Thymus (tissue), 11 donors: Measurements from ENCODE around the gene TRMT61A. TPM values are rescaled to one million over a fixed set of nuclear protein-coding genes. Genes with fewer than 3 reads are reported as not detected.

ENCODE experiments used
- DNase-seq, 9 donors: peaks; one replicate each; pipeline ENCODE4 v3.0.0-alpha.2; 2013; ENCODE audit warnings: low spot score in 9 of 9, low read depth in 6 of 9, missing footprints in 1 of 9
- H3K27ac ChIP-seq, 2 donors: one replicate each; pipeline ENCODE4 v1.5.1; 2013; ENCODE audit warnings: control low read depth in 1 of 2, low read depth in 1 of 2, low read length in 1 of 2, mild to moderate bottlenecking in 1 of 2, moderate library complexity in 1 of 2
- H3K27me3 ChIP-seq, 2 donors: one replicate each; pipeline ENCODE4 v1.5.1; 2013; ENCODE audit warnings: low read length in 1 of 2; ENCODE audit not compliant: control insufficient read depth in 2 of 2, insufficient read depth in 1 of 2
- H3K36me3 ChIP-seq, 2 donors: one replicate each; pipeline ENCODE4 v1.5.1; 2013; ENCODE audit warnings: low read length in 1 of 2, mild to moderate bottlenecking in 1 of 2, moderate library complexity in 1 of 2; ENCODE audit not compliant: control insufficient read depth in 2 of 2, insufficient read depth in 2 of 2
- H3K4me1 ChIP-seq, 2 donors: one replicate each; pipeline ENCODE4 v1.5.1; 2013; ENCODE audit warnings: low read length in 2 of 2; ENCODE audit not compliant: control insufficient read depth in 2 of 2, insufficient read depth in 2 of 2
- H3K4me3 ChIP-seq, 2 donors: one replicate each; pipeline ENCODE4 v1.5.1; 2013; ENCODE audit warnings: low read length in 2 of 2, control low read depth in 1 of 2, mild to moderate bottlenecking in 1 of 2
- H3K9me3 ChIP-seq, 2 donors: one replicate each; pipeline ENCODE4 v1.5.1; 2013; ENCODE audit warnings: low read length in 1 of 2, mild to moderate bottlenecking in 1 of 2; ENCODE audit not compliant: control insufficient read depth in 2 of 2, insufficient read depth in 1 of 2
- WGBS: extraction: QIAGEN DNeasy Blood & Tissue Kit; methylation state at CpG from one replicate; pipeline ENCODE4 v1.1.7; 2013; 5-methylcytosine and 5-hydroxymethylcytosine counted together
- polyA plus RNA-seq: library from polyadenylated mRNA; stranded (reverse); fragments of 200-250 nt; gene quantifications from one replicate; pipeline ENCODE4 v1.2.3, GENCODE V29; 2013
- total RNA-seq: library from RNA; stranded (reverse); fragments of 120-200 nt; gene quantifications from one replicate; pipeline ENCODE4 v1.2.4, GENCODE V29; 2013
- donor health status: healthy.

Gene TRMT61A
- total and polyA plus RNA-seq, 2 donors = 5.8 to 8.6 TPM

GRCh38 chr14:103492156-103492925 is 36.7 kb upstream of the TRMT61A start:
- H3K27me3 ChIP-seq = no peaks in the 10 kb centered on the region
- no peaks in the 10 kb centered on the region for H3K4me1 ChIP-seq
- H3K36me3 ChIP-seq = peaks cover 53 to 63% of the 10 kb centered on the region in 2 donors
- no peak overlapping the region for H3K4me3 ChIP-seq
- DNase-seq = no peak
- no peaks in the 10 kb centered on the region for H3K9me3 ChIP-seq
- no peak overlapping the region for H3K27ac ChIP-seq
- WGBS = 93% methylated on average over 6 of the region's 6 CpGs

GRCh38 chr14:103495854-103496253 is 33.1 kb upstream of the TRMT61A start:
- H3K27me3 ChIP-seq = no peaks in the 10 kb centered on the region
- H3K4me3 ChIP-seq = no peak overlapping the region
- no peak overlapping the region for H3K27ac ChIP-seq
- H3K9me3 ChIP-seq = no peaks in the 10 kb centered on the region
- H3K36me3 ChIP-seq = peaks cover 52 to 54% of the 10 kb centered on the region in 2 donors
- WGBS = 95% methylated on average over 2 of the region's 2 CpGs
- no peak for DNase-seq
- no peaks in the 10 kb centered on the region for H3K4me1 ChIP-seq

- no peak for DNase-seq
- peaks cover 53 to 59% of the 10 kb centered on the region in 2 donors for H3K36me3 ChIP-seq
- H3K4me1 ChIP-seq = no peaks in the 10 kb centered on the region
- no peaks in the 10 kb centered on the region for H3K27me3 ChIP-seq
- no peaks in the 10 kb centered on the region for H3K9me3 ChIP-seq
- no peak overlapping the region for H3K27ac ChIP-seq
- H3K4me3 ChIP-seq = no peak overlapping the region
- WGBS = 51% methylated on average over 1 of the region's 1 CpG
Observed at GRCh38 chr14:103496776-103497175, 32.2 kb upstream of the TRMT61A start.

GRCh38 chr14:103499709-103500108 is 29.3 kb upstream of the TRMT61A start:
- Histone ChIP-seq H3K27ac (no peak overlapping the region), H3K9me3 (no peaks in the 10 kb centered on the region), H3K27me3 (no peaks in the 10 kb centered on the region), H3K36me3 (peaks cover 61 to 68% of the 10 kb centered on the region in 2 donors), H3K4me3 (no peak overlapping the region), H3K4me1 (no peaks in the 10 kb centered on the region)
- DNase-seq = no peak
- 84% methylated on average over 10 of the region's 10 CpGs for WGBS

DNA sequence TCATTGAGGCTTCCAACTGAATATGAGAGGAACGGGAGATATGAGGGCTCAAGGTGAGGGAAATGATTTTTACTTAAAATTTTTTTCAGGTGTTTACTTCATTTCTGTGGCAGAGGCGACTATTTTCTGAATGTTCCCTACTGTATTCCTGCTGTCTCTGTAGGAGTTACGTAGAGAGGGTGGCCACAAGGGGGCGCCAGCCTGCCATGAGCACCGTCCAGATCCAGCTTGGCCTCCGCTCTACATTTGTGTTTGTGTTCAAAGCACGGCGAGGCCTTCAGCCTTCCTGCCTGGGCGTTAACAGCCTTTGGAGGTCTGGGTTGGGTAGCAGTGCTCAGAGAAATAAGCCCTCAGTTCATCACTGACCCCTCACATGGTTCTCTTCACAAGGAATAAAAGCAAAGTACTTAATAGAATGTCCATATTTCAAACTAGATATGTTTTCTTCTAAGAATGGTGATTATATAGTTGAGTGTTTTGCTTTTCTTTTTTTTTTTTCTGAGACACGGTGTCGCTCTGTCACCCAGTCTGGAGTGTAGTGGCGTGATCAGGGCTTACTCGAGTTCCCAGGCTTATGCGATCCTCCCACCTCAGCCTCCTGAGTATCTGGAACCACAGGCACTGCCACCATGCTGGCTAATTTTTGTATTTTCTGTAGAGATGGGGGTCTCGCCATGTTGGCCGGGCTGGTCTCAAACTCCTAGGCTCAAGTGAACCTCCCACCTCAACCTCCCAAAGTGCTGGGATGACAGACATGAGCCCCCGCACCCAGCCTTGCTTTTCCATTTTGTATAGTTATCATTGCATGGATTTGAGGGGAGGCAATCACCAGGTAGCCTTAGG is 28.6 kb upstream of the TRMT61A start:
- Histone ChIP-seq H3K4me1 (no peaks in the 10 kb centered on the region), H3K27me3 (no peaks in the 10 kb centered on the region), H3K27ac (no peak overlapping the region), H3K36me3 (peaks cover 61 to 68% of the 10 kb centered on the region in 2 donors), H3K9me3 (no peaks in the 10 kb centered on the region), H3K4me3 (no peak overlapping the region)
- DNase-seq = peak in 8 of 9 donors; percentile 33 to 73 (median 53)
- WGBS = 62% methylated on average over 17 of the region's 17 CpGs

- H3K9me3 ChIP-seq = no peaks in the 10 kb centered on the region
- H3K36me3 ChIP-seq = peaks cover 59 to 62% of the 10 kb centered on the region in 2 donors
- H3K27ac ChIP-seq = no peak overlapping the region
- H3K27me3 ChIP-seq = no peaks in the 10 kb centered on the region
- no peak overlapping the region for H3K4me3 ChIP-seq
- DNase-seq = no peak
- H3K4me1 ChIP-seq = no peaks in the 10 kb centered on the region
- WGBS = 93% methylated on average over 11 of the region's 11 CpGs
Observed at GRCh38 chr14:103501041-103501870, 27.7 kb upstream of the TRMT61A start.

- DNase-seq = no peak
- H3K36me3 ChIP-seq = peaks cover 62 to 64% of the 10 kb centered on the region in 2 donors
- H3K27me3 ChIP-seq = no peaks in the 10 kb centered on the region
- H3K4me3 ChIP-seq = no peak overlapping the region
- 94% methylated on average over 9 of the region's 9 CpGs for WGBS
- H3K4me1 ChIP-seq = no peaks in the 10 kb centered on the region
- H3K27ac ChIP-seq = no peak overlapping the region
- H3K9me3 ChIP-seq = no peaks in the 10 kb centered on the region
Observed at GRCh38 chr14:103501921-103502669, 26.9 kb upstream of the TRMT61A start.

DNA sequence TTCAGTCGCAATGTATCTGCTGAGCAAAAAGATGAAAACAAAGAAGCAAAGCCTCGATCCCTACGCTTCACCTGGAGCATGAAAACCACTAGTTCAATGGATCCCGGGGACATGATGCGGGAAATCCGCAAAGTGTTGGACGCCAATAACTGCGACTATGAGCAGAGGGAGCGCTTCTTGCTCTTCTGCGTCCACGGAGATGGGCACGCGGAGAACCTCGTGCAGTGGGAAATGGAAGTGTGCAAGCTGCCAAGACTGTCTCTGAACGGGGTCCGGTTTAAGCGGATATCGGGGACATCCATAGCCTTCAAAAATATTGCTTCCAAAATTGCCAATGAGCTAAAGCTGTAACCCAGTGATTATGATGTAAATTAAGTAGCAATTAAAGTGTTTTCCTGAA is 26.1 kb upstream of the TRMT61A start:
- 97% methylated on average over 18 of the region's 18 CpGs for WGBS
- Histone ChIP-seq H3K27ac (no peak overlapping the region), H3K36me3 (peaks cover 64 to 65% of the 10 kb centered on the region in 2 donors), H3K4me3 (no peak overlapping the region), H3K4me1 (no peaks in the 10 kb centered on the region), H3K9me3 (no peaks in the 10 kb centered on the region), H3K27me3 (no peaks in the 10 kb centered on the region)
- no peak for DNase-seq
